Neural crest cell (in vitro differentiated cells): ENCODE measurements around the gene PTGER1. TPM values are rescaled to one million over a fixed set of nuclear protein-coding genes. Genes with fewer than 3 reads are reported as not detected.

Experiments used
- DNase-seq: peaks from one replicate; pipeline ENCODE4 v3.0.0; 2021; ENCODE audit warnings: low read depth, mixed read lengths, low spot score
- H3K27ac Mint-ChIP-seq: one replicate; pipeline ENCODE4 v1.8.0; 2021; ENCODE audit warnings: mild to moderate bottlenecking, mixed read lengths; ENCODE audit not compliant: unreplicated experiment
- H3K27me3 Mint-ChIP-seq: 2 replicates; pipeline ENCODE4 v1.8.0; 2021; ENCODE audit warnings: low read depth, mild to moderate bottlenecking, mixed read lengths
- H3K36me3 Mint-ChIP-seq: 2 replicates; pipeline ENCODE4 v1.8.0; 2021; ENCODE audit warnings: low read depth, mild to moderate bottlenecking, mixed read lengths
- H3K4me1 Mint-ChIP-seq: 2 replicates; pipeline ENCODE4 v1.8.0; 2021; ENCODE audit warnings: mixed read lengths
- H3K4me3 Mint-ChIP-seq: one replicate; pipeline ENCODE4 v1.8.0; 2021; ENCODE audit warnings: mild to moderate bottlenecking, mixed read lengths
- H3K9me3 Mint-ChIP-seq: 2 replicates; pipeline ENCODE4 v1.8.0; 2021; ENCODE audit warnings: mixed read lengths
- CTCF ChIP-seq: fragments of 200-600 bp; sonication (generic); conservative IDR thresholded peaks from 2 replicates; pipeline ENCODE4 v1.5.0; 2021; ENCODE audit warnings: antibody characterized with exemption, mild to moderate bottlenecking
- total RNA-seq: library from RNA; stranded (reverse); gene quantifications from 2 replicates; pipeline ENCODE4 v1.2.1, GENCODE V29; 2021

The PTGER1 gene
- total RNA-seq, 1 donor from 2014 or later: 0.40 TPM

- TF ChIP-seq CTCF: no peak
Observed at GRCh38 chr19:14517446-14517839, 42.3 kb upstream of the PTGER1 start.

GRCh38 chr19:14516746-14517438 is 41.7 kb upstream of the PTGER1 start:
- DNase-seq: no peak
- peaks cover 52% of the 10 kb centered on the region for H3K4me1 Mint-ChIP-seq
- peaks cover 25% of the 10 kb centered on the region for H3K36me3 Mint-ChIP-seq
- H3K4me3 Mint-ChIP-seq: peak overlapping the region; percentile 94
- TF ChIP-seq CTCF: no peak
- no peaks in the 10 kb centered on the region for H3K9me3 Mint-ChIP-seq
- peak overlapping the region; percentile 73 for H3K27ac Mint-ChIP-seq
- peaks cover 2% of the 10 kb centered on the region for H3K27me3 Mint-ChIP-seq

More at GRCh38 chr19:14517446-14517839, 42.3 kb upstream of the PTGER1 start:
- no peak for DNase-seq
- Mint-ChIP-seq H3K4me1 (peaks cover 57% of the 10 kb centered on the region), H3K4me3 (peak overlapping the region; percentile 94), H3K9me3 (no peaks in the 10 kb centered on the region), H3K27me3 (peaks cover 2% of the 10 kb centered on the region), H3K36me3 (peaks cover 25% of the 10 kb centered on the region), H3K27ac (no peak overlapping the region)

- H3K27ac Mint-ChIP-seq: no peak overlapping the region
Observed at GRCh38 chr19:14516048-14516534, 40.9 kb upstream of the PTGER1 start.

GRCh38 chr19:14515501-14516047 is 40.4 kb upstream of the PTGER1 start:
- no peak for DNase-seq
- Mint-ChIP-seq H3K4me1 (peaks cover 60% of the 10 kb centered on the region), H3K36me3 (peaks cover 25% of the 10 kb centered on the region), H3K4me3 (peak overlapping the region; percentile 94), H3K9me3 (no peaks in the 10 kb centered on the region), H3K27ac (peak overlapping the region; percentile 79), H3K27me3 (peaks cover 2% of the 10 kb centered on the region)
- TF ChIP-seq CTCF: no peak

More at GRCh38 chr19:14516048-14516534, 40.9 kb upstream of the PTGER1 start:
- H3K4me3 Mint-ChIP-seq: peak overlapping the region; percentile 94
- H3K4me1 Mint-ChIP-seq: peaks cover 55% of the 10 kb centered on the region
- H3K9me3 Mint-ChIP-seq: no peaks in the 10 kb centered on the region
- H3K27me3 Mint-ChIP-seq: peaks cover 2% of the 10 kb centered on the region
- DNase-seq: no peak
- H3K36me3 Mint-ChIP-seq: peaks cover 25% of the 10 kb centered on the region
- TF ChIP-seq CTCF: no peak

- Mint-ChIP-seq H3K27ac (no peak overlapping the region), H3K27me3 (no peaks in the 10 kb centered on the region), H3K4me1 (peaks cover 57% of the 10 kb centered on the region), H3K36me3 (peaks cover 25% of the 10 kb centered on the region), H3K4me3 (peak overlapping the region; percentile 94), H3K9me3 (no peaks in the 10 kb centered on the region)
- DNase-seq: no peak
- no peak for TF ChIP-seq CTCF
Observed at GRCh38 chr19:14514215-14514863, 39.2 kb upstream of the PTGER1 start.
